MM.1S (cell line): ENCODE results near the gene SLC1A2.

ENCODE experiments used
- EZH2 ChIP-seq: fragments of 300-600 bp; sonication (generic); optimal IDR thresholded peaks from 2 replicates; pipeline ENCODE3; 2017; ENCODE audit warnings: low read depth, mild to moderate bottlenecking, antibody characterized with exemption, low read length, mixed read lengths
- TF ChIP-seq, protein P1 (sequence below): fragments of 300-600 bp; sonication (generic); IDR thresholded peaks from 2 replicates; pipeline ENCODE4 v1.5.1; 2016; ENCODE audit warnings: antibody characterized with exemption, low read length, mixed read lengths

DNA sequence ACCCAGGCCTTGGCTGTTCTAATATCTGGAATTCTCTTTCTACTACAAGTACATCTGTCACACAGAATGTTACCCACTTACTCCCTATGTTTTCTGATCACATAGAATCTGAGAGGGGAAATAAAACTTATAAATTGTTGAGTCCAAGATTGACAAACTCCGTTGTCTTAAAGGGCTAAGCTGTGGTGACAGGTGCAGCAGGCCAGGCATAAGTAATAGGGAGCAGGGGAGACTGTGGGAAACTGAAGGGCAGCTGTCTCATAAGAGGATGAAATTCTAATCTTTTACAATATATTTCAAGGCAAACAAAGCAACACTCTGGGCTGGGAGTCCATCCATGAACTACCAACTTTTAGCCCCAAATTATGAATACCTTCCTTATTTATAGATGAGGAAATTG is 133.9 kb downstream of the SLC1A2 start:
- TF ChIP-seq, protein P1, sequence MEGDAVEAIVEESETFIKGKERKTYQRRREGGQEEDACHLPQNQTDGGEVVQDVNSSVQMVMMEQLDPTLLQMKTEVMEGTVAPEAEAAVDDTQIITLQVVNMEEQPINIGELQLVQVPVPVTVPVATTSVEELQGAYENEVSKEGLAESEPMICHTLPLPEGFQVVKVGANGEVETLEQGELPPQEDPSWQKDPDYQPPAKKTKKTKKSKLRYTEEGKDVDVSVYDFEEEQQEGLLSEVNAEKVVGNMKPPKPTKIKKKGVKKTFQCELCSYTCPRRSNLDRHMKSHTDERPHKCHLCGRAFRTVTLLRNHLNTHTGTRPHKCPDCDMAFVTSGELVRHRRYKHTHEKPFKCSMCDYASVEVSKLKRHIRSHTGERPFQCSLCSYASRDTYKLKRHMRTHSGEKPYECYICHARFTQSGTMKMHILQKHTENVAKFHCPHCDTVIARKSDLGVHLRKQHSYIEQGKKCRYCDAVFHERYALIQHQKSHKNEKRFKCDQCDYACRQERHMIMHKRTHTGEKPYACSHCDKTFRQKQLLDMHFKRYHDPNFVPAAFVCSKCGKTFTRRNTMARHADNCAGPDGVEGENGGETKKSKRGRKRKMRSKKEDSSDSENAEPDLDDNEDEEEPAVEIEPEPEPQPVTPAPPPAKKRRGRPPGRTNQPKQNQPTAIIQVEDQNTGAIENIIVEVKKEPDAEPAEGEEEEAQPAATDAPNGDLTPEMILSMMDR, result no peak
- no peak for TF ChIP-seq EZH2
